GM10248 (cell line): ENCODE data around the gene GADD45GIP1.

Experiments used
- CTCF ChIA-PET: fragments of 300-600 bp; sonication (Branson Sonifier 250); formaldehyde crosslinking; extraction: SDS; loops from one replicate; lab custom pipeline; 2021; ENCODE audit warnings: antibody characterized with exemption; lab: Yijun Ruan, JAX
- POLR2A ChIA-PET: fragments of 350-650 bp; sonication (Branson Sonifier 250); formaldehyde crosslinking; extraction: SDS; loops from one replicate; lab custom pipeline; 2020; ENCODE audit warnings: antibody characterized with exemption; lab: Yijun Ruan, JAX
- DNase-seq: peaks from one replicate; pipeline ENCODE4 v3.0.0; 2012; ENCODE audit errors: extremely low spot score
- TF ChIP-seq, protein P1 (sequence below): IDR thresholded peaks from 2 replicates; pipeline ENCODE4 v1.5.1; 2012; ENCODE audit warnings: mild to moderate bottlenecking, low read depth; ENCODE audit errors: extremely low read depth, missing control alignments, control extremely low read depth

Gene GADD45GIP1

GRCh38 chr19:12991296-12991695 lies 34.3 kb upstream of the GADD45GIP1 start:
- ChIA-PET POLR2A (no interaction called here), CTCF (interaction anchor here (3.0 kb wide), 1 partner anchor 43 kb away, joined by 9 read pairs; no protein-coding TSS in a partner anchor)
- DNase-seq = no peak
- TF ChIP-seq, protein P1, sequence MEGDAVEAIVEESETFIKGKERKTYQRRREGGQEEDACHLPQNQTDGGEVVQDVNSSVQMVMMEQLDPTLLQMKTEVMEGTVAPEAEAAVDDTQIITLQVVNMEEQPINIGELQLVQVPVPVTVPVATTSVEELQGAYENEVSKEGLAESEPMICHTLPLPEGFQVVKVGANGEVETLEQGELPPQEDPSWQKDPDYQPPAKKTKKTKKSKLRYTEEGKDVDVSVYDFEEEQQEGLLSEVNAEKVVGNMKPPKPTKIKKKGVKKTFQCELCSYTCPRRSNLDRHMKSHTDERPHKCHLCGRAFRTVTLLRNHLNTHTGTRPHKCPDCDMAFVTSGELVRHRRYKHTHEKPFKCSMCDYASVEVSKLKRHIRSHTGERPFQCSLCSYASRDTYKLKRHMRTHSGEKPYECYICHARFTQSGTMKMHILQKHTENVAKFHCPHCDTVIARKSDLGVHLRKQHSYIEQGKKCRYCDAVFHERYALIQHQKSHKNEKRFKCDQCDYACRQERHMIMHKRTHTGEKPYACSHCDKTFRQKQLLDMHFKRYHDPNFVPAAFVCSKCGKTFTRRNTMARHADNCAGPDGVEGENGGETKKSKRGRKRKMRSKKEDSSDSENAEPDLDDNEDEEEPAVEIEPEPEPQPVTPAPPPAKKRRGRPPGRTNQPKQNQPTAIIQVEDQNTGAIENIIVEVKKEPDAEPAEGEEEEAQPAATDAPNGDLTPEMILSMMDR = no peak

- TF ChIP-seq, protein P1 = no peak
- ChIA-PET POLR2A (no interaction called here), CTCF (no interaction called here)
- DNase-seq = no peak
Observed at GRCh38 chr19:12990853-12991252, 33.8 kb upstream of the GADD45GIP1 start.

- ChIA-PET POLR2A (no interaction called here), CTCF (no interaction called here)
- TF ChIP-seq, protein P1 = no peak
- DNase-seq = no peak
Observed at GRCh38 chr19:12990431-12990830, 33.4 kb upstream of the GADD45GIP1 start.

GRCh38 chr19:12987781-12988180 lies 30.8 kb upstream of the GADD45GIP1 start:
- POLR2A ChIA-PET = no interaction called here
- TF ChIP-seq, protein P1 = no peak
- CTCF ChIA-PET = no interaction called here
- no peak for DNase-seq

GRCh38 chr19:12987190-12987589 lies 30.2 kb upstream of the GADD45GIP1 start:
- CTCF ChIA-PET = interaction anchor here (6.3 kb wide), 1 partner anchor 73 kb away, joined by 59 read pairs; no protein-coding TSS in a partner anchor
- POLR2A ChIA-PET = no interaction called here
- no peak for DNase-seq
- TF ChIP-seq, protein P1 = no peak

DNA sequence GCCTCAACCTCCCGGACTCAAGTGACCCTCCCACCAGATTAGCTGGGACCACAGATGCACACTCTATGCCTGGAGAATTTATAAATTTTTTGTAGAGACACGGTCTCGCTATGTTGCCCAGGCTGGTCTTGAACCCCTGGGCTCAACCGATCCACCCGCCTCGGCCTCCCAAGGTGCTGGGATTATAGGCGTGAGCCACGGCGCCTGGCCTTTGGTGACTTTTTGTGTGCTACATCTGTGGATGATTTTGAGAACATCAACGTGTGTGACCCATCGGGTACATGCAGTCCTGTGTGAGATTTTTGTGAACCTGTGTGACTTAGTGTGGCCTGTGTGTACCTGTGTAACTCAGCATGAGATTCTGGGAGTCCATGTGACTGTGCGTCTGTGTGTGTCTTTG lies 29.7 kb upstream of the GADD45GIP1 start:
- no peak for DNase-seq
- ChIA-PET POLR2A (no interaction called here), CTCF (interaction anchor here (1.6 to 6.3 kb wide), 3 partner anchors 9 to 74 kb away, joined by 7 to 59 read pairs (median 15); no protein-coding TSS in a partner anchor)
- TF ChIP-seq, protein P1 = no peak
